Heart left ventricle (tissue), 13 donors: ENCODE data around the gene CCPG1.
"Not testable (repeated sequence)": the region's sequence is repeated elsewhere in the genome, so short reads cannot be mapped to it uniquely, and the experiment has no call there.

Source experiments
- CTCF ChIP-seq, 12 donors: fragments of 200-600 bp; sonication (generic) in 4 of 12; IDR thresholded peaks; one replicate each; pipeline versions ENCODE4 v1.5.0 to v1.8.0; 2018 to 2022; ENCODE audit warnings: antibody characterized with exemption in 12 of 12, mild to moderate bottlenecking in 5 of 12
- POLR2A ChIP-seq, 2 donors: fragments of 450-650 bp; IDR thresholded peaks; one replicate each; pipeline ENCODE4 v1.6.1; 2017; ENCODE audit warnings: antibody characterized with exemption in 2 of 2, mild to moderate bottlenecking in 2 of 2, moderate library complexity in 2 of 2
- donor health status: ischemic (EF 13 %, LVEDD 7.1; RV severe dilation, severe dysfunction).
- donor health status: DM: no; HTN: yes; CAD: no.
- donor health status: DM: no; HTN: no; CAD: no.
- donor health status: ischemic (EF 25% LVEDD 6.9; RV normal size, moderate dysfunction).
- donor health status: ischemic (EF 25% LVEDD 5.7; RV mildly dilated, moderate dysfunction).
- donor health status: ischemic (EF 35%, LVEDD 5.7; RV mildly dilated, moderate dysfunction).
- donor health status: nonischemic (EF 11% LVEDD 7.7; RV severe dilation, severe dysfunction).
- donor health status: DM: yes; HTN: yes; CAD: no.
- donor health status: PGD.
- donor health status: ischemic (EF 29% LVEDD 5.4; RV normal size, mild dysfunction).
- donor health status: nonischemic (EF 23%, LVEDD 6.1; RV moderate dilation, normal function).

- TF ChIP-seq POLR2A, CTCF (IDR thresholded peaks at IDR 0.05): not testable (repeated sequence)
These were observed 38.3 kb upstream of the CCPG1 start for GRCh38 chr15:55446379-55447029.
